ENCODE results near the gene TAS1R3.

The TAS1R3 gene

GRCh38 chr1:1371746-1372711 lies 40.9 kb downstream of the TAS1R3 start:
- Mint-ChIP-seq H3K4me1 (peaks cover 49% of the 10 kb centered on the region), H3K9me3 (no peaks in the 10 kb centered on the region), H3K27me3 (no peaks in the 10 kb centered on the region), H3K27ac (no peak overlapping the region), H3K4me3 (peak overlapping the region; percentile 47 to 75)
- DNase-seq: peak; percentile 81 to 82
- peak; percentile 49 for ATAC-seq

DNA sequence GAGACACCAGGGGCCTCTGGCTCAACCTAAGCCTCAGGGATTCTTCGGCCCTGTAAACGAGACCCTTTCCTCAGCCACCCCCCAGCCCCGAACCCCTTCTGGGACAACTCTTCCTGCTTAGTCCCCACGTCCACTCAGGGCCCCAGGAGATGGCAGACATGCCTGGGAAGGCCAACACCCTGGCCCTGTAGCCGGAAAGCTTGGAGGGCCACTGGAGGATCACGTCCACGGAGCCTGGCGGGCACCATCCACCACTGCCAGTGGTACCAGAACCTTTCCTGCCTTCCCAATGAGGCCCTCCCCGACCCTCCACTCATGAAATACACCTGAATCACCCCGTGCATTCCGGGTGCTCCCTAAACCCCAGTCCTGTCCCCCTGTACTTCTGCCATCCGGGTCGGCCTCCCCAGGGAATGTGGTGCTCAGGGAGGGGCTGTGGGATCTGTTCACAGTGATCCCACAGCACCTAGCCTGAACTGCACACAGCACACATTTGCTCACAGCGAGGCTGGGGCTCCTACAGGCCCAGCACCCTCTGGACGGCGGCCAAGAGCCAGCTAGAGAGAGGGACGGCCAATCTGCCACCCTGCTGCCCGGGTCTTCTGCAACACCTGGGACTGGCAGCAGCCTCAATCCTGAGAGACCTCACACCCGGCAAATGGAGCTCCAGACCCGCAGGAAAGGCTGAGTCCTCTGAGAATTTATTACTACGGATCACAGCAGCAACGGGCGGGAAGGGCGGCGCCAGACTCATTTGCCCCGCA lies 42.2 kb downstream of the TAS1R3 start:
- Mint-ChIP-seq H3K27ac (peak overlapping the region in 1 of 2 donors; percentile 37), H3K27me3 (no peaks in the 10 kb centered on the region), H3K4me3 (peak overlapping the region; percentile 89 to 90), H3K4me1 (peaks cover 49% of the 10 kb centered on the region), H3K9me3 (no peaks in the 10 kb centered on the region)
- ATAC-seq: no peak
- no peak for DNase-seq

DNA sequence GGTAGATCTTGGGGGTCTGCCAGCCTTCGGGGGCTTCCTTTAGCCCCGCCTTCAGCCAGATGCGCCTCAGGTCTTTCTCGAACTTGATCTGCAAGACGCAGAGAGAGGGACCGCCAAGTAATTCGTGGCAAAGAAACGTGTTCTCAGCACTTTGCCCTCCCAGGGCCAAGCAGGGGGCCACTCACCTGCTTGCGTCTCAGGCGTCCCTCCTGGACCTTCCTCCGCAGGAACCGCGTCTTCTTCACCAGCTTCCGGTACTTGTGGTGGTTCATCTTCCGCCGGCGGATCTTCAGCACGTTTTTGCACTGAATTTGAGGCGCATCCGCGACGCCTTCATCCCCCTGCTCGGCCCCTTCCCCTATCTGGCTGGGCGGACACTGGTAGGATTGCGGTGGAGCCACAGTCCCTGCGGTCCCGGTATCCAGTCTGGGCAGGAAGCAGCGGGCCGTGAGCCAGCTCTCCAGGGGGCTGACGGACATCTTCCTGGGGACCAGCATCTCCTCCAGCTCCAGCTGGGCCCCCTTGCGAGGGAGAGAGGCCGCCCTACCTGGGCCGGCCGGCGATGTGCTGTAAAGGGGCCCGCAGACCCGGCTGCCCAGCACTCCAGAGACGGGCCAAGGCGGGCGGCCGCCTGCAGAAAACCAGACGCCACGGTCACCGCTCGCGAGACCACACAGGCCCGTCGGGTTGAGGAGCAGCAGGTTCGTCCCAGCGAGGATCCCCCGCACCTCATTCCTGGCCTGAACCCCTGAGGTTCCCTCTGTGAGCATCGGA lies 42.9 kb downstream of the TAS1R3 start:
- peaks cover 49% of the 10 kb centered on the region for H3K4me1 Mint-ChIP-seq
- DNase-seq (no peak), ATAC-seq (no peak)
- H3K9me3 Mint-ChIP-seq: no peaks in the 10 kb centered on the region
- peak overlapping the region; percentile 61 to 98 for H3K27ac Mint-ChIP-seq
- H3K27me3 Mint-ChIP-seq: no peaks in the 10 kb centered on the region
- H3K4me3 Mint-ChIP-seq: peak overlapping the region; percentile 89 to 90

- Mint-ChIP-seq H3K27me3 (no peaks in the 10 kb centered on the region), H3K9me3 (no peaks in the 10 kb centered on the region), H3K27ac (peak overlapping the region; percentile 61 to 98), H3K4me3 (peak overlapping the region; percentile 89 to 90), H3K4me1 (peaks cover 49% of the 10 kb centered on the region)
- DNase-seq (no peak), ATAC-seq (no peak)
Observed at GRCh38 chr1:1374589-1374928, 43.5 kb downstream of the TAS1R3 start.

DNA sequence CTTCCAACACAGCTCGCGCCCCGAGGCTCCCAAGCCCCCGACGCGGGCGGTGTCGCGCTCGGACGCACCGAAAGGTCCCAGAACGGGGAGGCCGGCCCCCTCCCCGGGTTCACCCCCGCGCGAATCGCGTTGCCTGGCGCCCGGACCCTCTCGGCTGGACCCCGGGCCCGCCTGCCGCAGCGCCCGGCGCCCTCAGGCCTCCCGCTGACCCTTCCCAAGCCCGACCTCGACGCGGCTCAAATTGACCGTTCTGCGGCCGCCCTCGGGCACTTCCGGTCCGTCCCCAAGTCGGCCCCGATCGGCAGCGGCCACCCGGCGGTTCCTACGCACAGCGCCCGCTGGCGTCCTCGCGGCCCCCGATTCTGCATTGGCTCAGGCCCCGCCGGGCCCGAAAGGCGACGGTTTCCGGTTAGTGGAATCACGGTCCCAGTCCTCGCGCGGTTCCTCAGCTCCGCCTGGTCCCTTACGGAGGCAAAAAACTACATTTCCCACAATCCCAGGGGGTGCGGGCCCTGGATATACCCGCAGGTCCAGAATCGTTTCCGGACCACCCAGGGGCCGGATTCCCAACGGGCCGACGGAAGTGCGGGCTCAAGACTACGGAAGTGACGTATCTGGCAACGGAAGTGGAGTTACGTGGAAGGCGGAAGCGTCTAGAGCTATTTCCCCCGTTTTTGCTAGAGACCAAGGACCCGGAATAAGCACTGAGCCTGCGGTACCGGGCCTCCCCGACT lies 44.0 kb downstream of the TAS1R3 start, which contains the start of gene AURKAIP1:
TSS of gene AURKAIP1 (minus strand) at position 279 of the 734 bp plus-strand sequence. CDS start 451 bp downstream, outside the sequence.
- Mint-ChIP-seq H3K4me3 (peak within 1 kb of the TSS; percentile 89 to 90), H3K27ac (peak within 1 kb of the TSS; percentile 96 to 98)
- peak; percentile 97 to 99 for DNase-seq

GRCh38 chr1:1376551-1377226 lies 45.6 kb downstream of the TAS1R3 start:
- H3K27me3 Mint-ChIP-seq: no peaks in the 10 kb centered on the region
- peak overlapping the region in 1 of 2 donors; percentile 52 for H3K27ac Mint-ChIP-seq
- no peaks in the 10 kb centered on the region for H3K9me3 Mint-ChIP-seq
- H3K4me3 Mint-ChIP-seq: peak overlapping the region; percentile 89 to 90
- peaks cover 38% of the 10 kb centered on the region for H3K4me1 Mint-ChIP-seq
- ATAC-seq (no peak), DNase-seq (no peak)

More for the DNA sequence above, 44.0 kb downstream of the TAS1R3 start, which contains the start of gene AURKAIP1:
- ATAC-seq: peak; percentile 90
- H3K9me3 Mint-ChIP-seq: no peaks in the 10 kb centered on the region
- no peaks in the 10 kb centered on the region for H3K27me3 Mint-ChIP-seq
- peaks cover 49% of the 10 kb centered on the region for H3K4me1 Mint-ChIP-seq

DNA sequence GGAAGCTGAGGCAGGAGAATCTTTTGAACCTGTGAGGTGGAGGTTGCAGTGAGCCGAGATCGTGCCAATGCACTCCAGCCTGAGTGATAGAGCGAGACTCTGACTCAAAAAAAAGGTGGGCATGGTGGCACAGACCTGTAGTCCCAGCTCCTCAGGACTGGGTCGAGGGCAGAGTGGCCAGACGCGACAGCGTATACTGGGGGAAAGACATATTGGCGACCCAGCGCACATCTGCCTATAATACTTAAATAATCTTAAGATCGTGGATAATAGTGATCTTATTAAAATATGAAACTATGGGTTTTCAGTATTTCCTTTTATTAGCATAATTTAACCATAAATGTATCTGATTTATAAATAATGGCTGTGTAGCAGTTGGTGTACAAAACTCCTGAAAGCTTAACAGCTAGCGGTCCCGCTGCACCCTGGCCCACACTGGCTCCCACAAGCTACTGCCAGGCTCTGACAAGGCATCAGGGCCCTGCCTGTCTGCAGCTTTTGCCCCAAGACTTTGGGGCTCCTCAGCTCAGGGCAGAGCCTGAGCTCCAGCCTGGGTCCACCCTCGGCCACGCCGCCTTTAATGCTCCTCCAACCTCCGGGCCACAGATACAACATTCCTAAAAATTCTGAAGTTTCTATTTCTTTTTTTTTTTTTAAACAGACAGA lies 46.6 kb downstream of the TAS1R3 start:
- Mint-ChIP-seq H3K9me3 (no peaks in the 10 kb centered on the region), H3K27me3 (no peaks in the 10 kb centered on the region), H3K4me1 (peaks cover 29% of the 10 kb centered on the region), H3K4me3 (no peak overlapping the region), H3K27ac (no peak overlapping the region)
- DNase-seq (no peak), ATAC-seq (no peak)

- Mint-ChIP-seq H3K4me3 (no peak overlapping the region), H3K4me1 (peaks cover 10% of the 10 kb centered on the region), H3K27ac (no peak overlapping the region), H3K9me3 (no peaks in the 10 kb centered on the region), H3K27me3 (no peaks in the 10 kb centered on the region)
- DNase-seq (no peak), ATAC-seq (no peak)
Observed at GRCh38 chr1:1380860-1381259, 49.8 kb downstream of the TAS1R3 start.

DNA sequence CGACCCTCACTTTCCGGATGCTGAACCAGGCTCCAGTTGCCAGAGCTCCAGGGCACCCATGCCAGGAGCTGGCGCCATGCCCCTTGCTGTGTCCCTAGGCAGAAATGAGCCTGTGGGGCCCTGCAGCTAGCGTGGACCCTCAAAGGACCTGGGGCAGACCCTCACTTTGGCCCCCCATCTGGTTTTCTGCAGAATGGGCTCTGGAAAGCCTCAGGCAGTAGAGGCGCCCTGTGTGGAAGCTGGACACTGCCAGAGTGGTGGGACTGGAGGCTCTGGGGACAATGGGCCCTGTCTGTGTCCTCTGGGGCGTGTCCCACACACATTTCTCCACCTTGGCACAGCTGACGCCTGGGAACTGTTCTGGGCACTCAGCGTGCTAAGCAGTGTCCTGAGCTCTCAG lies 50.2 kb downstream of the TAS1R3 start:
- H3K27ac Mint-ChIP-seq: no peak overlapping the region
- H3K9me3 Mint-ChIP-seq: no peaks in the 10 kb centered on the region
- no peak overlapping the region for H3K4me3 Mint-ChIP-seq
- ATAC-seq (no peak), DNase-seq (no peak)
- H3K4me1 Mint-ChIP-seq: peaks cover 6% of the 10 kb centered on the region
- no peaks in the 10 kb centered on the region for H3K27me3 Mint-ChIP-seq

All from stimulated activated naive CD8-positive, alpha-beta T cell treated with anti-CD3 and anti-CD28 coated beads, Interleukin-15, amount 100 ng/mL, for 72 hours (primary cell).